B cell (primary cell): ENCODE results near the gene WWC2. TPM values are rescaled to one million over a fixed set of nuclear protein-coding genes. Genes with fewer than 3 reads are reported as not detected.

Source experiments
- ATAC-seq: fragments of 200-7000 bp; cut with Tn5 transposase; one replicate; pipeline ENCODE4 v1.10.0; 2021; ENCODE audit warnings: low read depth, mild to moderate bottlenecking, moderate number of reproducible peaks, moderate library complexity
- CTCF ChIA-PET: fragments of 350-600 bp; sonication (Branson Sonifier 250); formaldehyde crosslinking; loops from one replicate; lab custom pipeline; 2021; ENCODE audit warnings: antibody characterized with exemption, inconsistent platforms; lab: Charles Lee
- POLR2A ChIA-PET: fragments of 350-600 bp; sonication (Branson Sonifier 250); formaldehyde crosslinking; loops from one replicate; lab custom pipeline; 2021; ENCODE audit warnings: antibody characterized with exemption; lab: Charles Lee
- DNase-seq: peaks from one replicate; pipeline ENCODE4 v3.0.0; 2013
- H2AFZ ChIP-seq: 2 replicates; pipeline ENCODE4 v1.6.1; 2012; ENCODE audit warnings: mild to moderate bottlenecking, low read depth, low read length; ENCODE audit not compliant: insufficient read depth, poor library complexity, severe bottlenecking
- H3K27ac ChIP-seq, 2 donors: 1 replicate in 1 of 2; 2 replicates in 1 of 2; pipeline ENCODE4 v1.5.1; 2012 to 2013; ENCODE audit warnings: low read length in 2 of 2, mild to moderate bottlenecking in 2 of 2, moderate library complexity in 1 of 2
- H3K27me3 ChIP-seq, 4 experiments: fragments of 200-600 bp in 1 of 4; sonication (generic) in 1 of 4; replicated peaks in 1 of 4; 1 replicate in 2 of 4; 2 replicates in 2 of 4; pipeline versions ENCODE4 v1.6.1 to v1.7.0; 2013 to 2016; ENCODE audit warnings: low read length in 3 of 4, mild to moderate bottlenecking in 2 of 4, mixed read lengths in 1 of 4, moderate library complexity in 1 of 4; ENCODE audit not compliant: insufficient read depth in 4 of 4, control insufficient read depth in 3 of 4; ENCODE audit errors: control extremely low read depth in 1 of 4
- H3K36me3 ChIP-seq, 2 experiments: replicated peaks in 1 of 2; 1 replicate in 1 of 2; 2 replicates in 1 of 2; pipeline versions ENCODE4 v1.6.1 to v1.7.1; 2013; ENCODE audit warnings: low read length in 1 of 2; ENCODE audit not compliant: insufficient read depth in 2 of 2, control insufficient read depth in 1 of 2; ENCODE audit errors: control extremely low read depth in 1 of 2, extremely low read depth in 1 of 2
- H3K4me1 ChIP-seq, 2 donors: fragments of 200-600 bp in 1 of 2; sonication (generic) in 1 of 2; 1 replicate in 1 of 2; 2 replicates in 1 of 2; pipeline versions ENCODE4 v1.5.1 to v1.6.1; 2013 to 2017; ENCODE audit warnings: low read length in 2 of 2; ENCODE audit not compliant: control insufficient read depth in 2 of 2, insufficient read depth in 2 of 2
- H3K4me2 ChIP-seq: replicated peaks from 2 replicates; pipeline ENCODE3; 2012; ENCODE audit warnings: mild to moderate bottlenecking, low read depth, low read length; ENCODE audit not compliant: poor library complexity, severe bottlenecking
- H3K4me3 ChIP-seq, 5 experiments: fragments of 200-600 bp in 1 of 5; sonication (generic) in 1 of 5; 1 replicate in 3 of 5; 2 replicates in 2 of 5; pipeline versions ENCODE4 v1.5.1 to v1.7.0; 2011 to 2016; ENCODE audit warnings: low read length in 4 of 5, mild to moderate bottlenecking in 4 of 5, low read depth in 2 of 5, control low read depth in 1 of 5, moderate library complexity in 1 of 5; ENCODE audit not compliant: insufficient read depth in 1 of 5; ENCODE audit errors: control extremely low read depth in 1 of 5, extremely low read depth in 1 of 5
- H3K79me2 ChIP-seq: fragments of 200-600 bp; sonication (generic); one replicate; pipeline ENCODE4 v1.6.0; 2016; ENCODE audit warnings: low read length; ENCODE audit not compliant: control insufficient read depth, insufficient read depth
- H3K9ac ChIP-seq: fragments of 200-600 bp; sonication (generic); 2 replicates; pipeline ENCODE4 v1.6.1; 2017; ENCODE audit warnings: mild to moderate bottlenecking, low read length, moderate library complexity
- H3K9me3 ChIP-seq, 3 donors: one replicate each; pipeline versions ENCODE4 v1.6.1 to v1.7.1; 2013; ENCODE audit warnings: low read length in 2 of 3; ENCODE audit not compliant: control insufficient read depth in 2 of 3, insufficient read depth in 1 of 3; ENCODE audit errors: control extremely low read depth in 1 of 3
- H4K20me1 ChIP-seq: 2 replicates; pipeline ENCODE4 v1.6.0; 2012; ENCODE audit warnings: mild to moderate bottlenecking, low read length; ENCODE audit not compliant: insufficient read depth, control insufficient read depth, poor library complexity, severe bottlenecking
- H3K27ac Mint-ChIP-seq: one replicate; pipeline ENCODE4 v1.8.0; 2021; ENCODE audit warnings: mixed read lengths
- H3K27me3 Mint-ChIP-seq: one replicate; pipeline ENCODE4 v1.8.0; 2021; ENCODE audit warnings: mixed read lengths
- H3K4me1 Mint-ChIP-seq: one replicate; pipeline ENCODE4 v1.8.0; 2021; ENCODE audit warnings: mixed read lengths
- H3K4me3 Mint-ChIP-seq: one replicate; pipeline ENCODE4 v1.8.0; 2021; ENCODE audit warnings: mixed read lengths
- H3K9me3 Mint-ChIP-seq: one replicate; pipeline ENCODE4 v1.8.0; 2022; ENCODE audit warnings: mixed read lengths; ENCODE audit not compliant: insufficient read depth
- EZH2 ChIP-seq: IDR thresholded peaks from 2 replicates; pipeline ENCODE4 v1.6.1; 2012; ENCODE audit warnings: borderline replicate concordance, low read depth, mild to moderate bottlenecking, moderate library complexity, low read length; ENCODE audit not compliant: insufficient read depth, poor library complexity, severe bottlenecking
- WGBS: methylation state at CpG from one replicate; pipeline ENCODE4 v1.1.5; 2013; ENCODE audit warnings: missing lambda C conversion rate; ENCODE audit not compliant: insufficient coverage; 5-methylcytosine and 5-hydroxymethylcytosine counted together
- intact Hi-C: fragments of 100-400 bp; cut with micrococcal nuclease; formaldehyde crosslinking; loops from one replicate; pipeline ENCODE4 v1.10.0; 2022
- polyA plus RNA-seq: library from polyadenylated mRNA; depleted of rRNA; stranded (reverse); fragments of >200 nt; gene quantifications from 2 replicates; pipeline ENCODE4 v1.2.3, GENCODE V29; 2012
- total RNA-seq, 2 donors: library from RNA; stranded (reverse); fragments of 120-200 nt in 1 of 2; gene quantifications; 1 replicate in 1 of 2; 2 replicates in 1 of 2; pipeline versions ENCODE4 v1.2.3 to v1.2.4, GENCODE V29; 2013 to 2022
- TF ChIP-seq, protein P1 (sequence below): fragments of 200-600 bp; IDR thresholded peaks from one replicate; pipeline ENCODE4 v1.8.0; 2022; ENCODE audit warnings: antibody characterized with exemption, mild to moderate bottlenecking

Gene WWC2
- total and polyA plus RNA-seq, 2 donors (not counting 1 experiment from before 2014, with no cell fraction given) = 0.07 to 0.32 TPM

DNA sequence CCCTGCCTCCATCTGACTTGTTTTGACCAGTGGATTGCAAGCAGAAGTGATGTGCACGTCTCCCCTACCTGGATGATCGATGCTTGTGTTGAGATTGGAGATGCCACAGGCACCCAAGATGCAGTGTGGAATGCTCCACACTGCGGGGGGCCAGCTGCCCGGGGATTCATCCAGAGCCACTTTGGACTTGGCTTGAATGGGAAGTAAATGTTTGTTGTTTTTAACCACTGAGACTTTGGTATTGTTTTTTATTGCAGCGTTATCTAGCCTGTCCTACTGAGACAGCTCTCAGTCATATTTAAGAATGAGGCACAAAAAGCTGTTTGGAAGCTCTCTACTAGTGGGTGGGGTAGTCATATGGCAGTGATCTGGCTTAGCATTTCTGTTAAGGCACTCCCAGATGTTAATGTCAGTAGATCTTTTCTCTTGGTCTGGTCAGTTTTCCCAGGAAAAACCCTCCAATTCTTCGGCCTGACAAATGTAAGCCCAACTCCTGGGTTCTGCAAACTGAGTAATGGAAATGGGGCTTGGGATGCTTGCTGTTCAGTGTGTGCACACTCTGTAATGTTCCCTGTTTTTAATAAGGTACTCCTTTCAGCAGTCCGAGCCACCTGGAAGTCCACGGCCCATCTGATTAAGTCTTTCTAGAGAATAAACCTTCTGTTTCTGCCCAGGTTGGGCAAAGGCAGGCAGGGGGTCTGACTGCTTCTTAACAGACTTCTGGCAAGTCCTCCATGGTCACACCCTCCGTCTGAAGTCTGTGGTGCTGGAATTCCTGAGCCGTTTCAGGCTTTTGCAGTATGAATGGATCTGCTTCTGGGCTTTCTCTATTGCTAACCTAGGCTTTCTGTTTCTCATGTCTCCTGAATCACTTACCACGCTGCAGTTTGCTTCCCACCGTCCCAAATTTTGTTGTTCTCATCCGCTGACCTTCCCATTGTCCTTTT, 74.8 kb downstream of the WWC2 start:
- no peak overlapping the region for H2AFZ ChIP-seq
- no peaks in the 10 kb centered on the region for H3K27me3 ChIP-seq
- ChIA-PET POLR2A (no interaction called here), CTCF (no interaction called here)
- H3K9me3 ChIP-seq = no peaks in the 10 kb centered on the region
- H3K27me3 Mint-ChIP-seq = peaks cover 2% of the 10 kb centered on the region
- H3K4me3 ChIP-seq = no peak overlapping the region
- no peak for TF ChIP-seq EZH2
- TF ChIP-seq, protein P1, sequence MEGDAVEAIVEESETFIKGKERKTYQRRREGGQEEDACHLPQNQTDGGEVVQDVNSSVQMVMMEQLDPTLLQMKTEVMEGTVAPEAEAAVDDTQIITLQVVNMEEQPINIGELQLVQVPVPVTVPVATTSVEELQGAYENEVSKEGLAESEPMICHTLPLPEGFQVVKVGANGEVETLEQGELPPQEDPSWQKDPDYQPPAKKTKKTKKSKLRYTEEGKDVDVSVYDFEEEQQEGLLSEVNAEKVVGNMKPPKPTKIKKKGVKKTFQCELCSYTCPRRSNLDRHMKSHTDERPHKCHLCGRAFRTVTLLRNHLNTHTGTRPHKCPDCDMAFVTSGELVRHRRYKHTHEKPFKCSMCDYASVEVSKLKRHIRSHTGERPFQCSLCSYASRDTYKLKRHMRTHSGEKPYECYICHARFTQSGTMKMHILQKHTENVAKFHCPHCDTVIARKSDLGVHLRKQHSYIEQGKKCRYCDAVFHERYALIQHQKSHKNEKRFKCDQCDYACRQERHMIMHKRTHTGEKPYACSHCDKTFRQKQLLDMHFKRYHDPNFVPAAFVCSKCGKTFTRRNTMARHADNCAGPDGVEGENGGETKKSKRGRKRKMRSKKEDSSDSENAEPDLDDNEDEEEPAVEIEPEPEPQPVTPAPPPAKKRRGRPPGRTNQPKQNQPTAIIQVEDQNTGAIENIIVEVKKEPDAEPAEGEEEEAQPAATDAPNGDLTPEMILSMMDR = no peak
- DNase-seq = no peak
- H3K36me3 ChIP-seq = no peaks in the 10 kb centered on the region
- H4K20me1 ChIP-seq = no peaks in the 10 kb centered on the region
- H3K9ac ChIP-seq = no peak overlapping the region
- H3K4me1 Mint-ChIP-seq = no peaks in the 10 kb centered on the region
- H3K4me1 ChIP-seq = no peaks in the 10 kb centered on the region
- no peak for ATAC-seq
- WGBS = 76% methylated on average over 8 of the region's 13 CpGs
- H3K4me3 Mint-ChIP-seq = no peak overlapping the region
- no peak overlapping the region for H3K27ac Mint-ChIP-seq
- H3K79me2 ChIP-seq = no peaks in the 10 kb centered on the region
- no peak overlapping the region for H3K4me2 ChIP-seq
- no peak overlapping the region for H3K27ac ChIP-seq
- intact Hi-C loops = no loop called here
- no peaks in the 10 kb centered on the region for H3K9me3 Mint-ChIP-seq

DNA sequence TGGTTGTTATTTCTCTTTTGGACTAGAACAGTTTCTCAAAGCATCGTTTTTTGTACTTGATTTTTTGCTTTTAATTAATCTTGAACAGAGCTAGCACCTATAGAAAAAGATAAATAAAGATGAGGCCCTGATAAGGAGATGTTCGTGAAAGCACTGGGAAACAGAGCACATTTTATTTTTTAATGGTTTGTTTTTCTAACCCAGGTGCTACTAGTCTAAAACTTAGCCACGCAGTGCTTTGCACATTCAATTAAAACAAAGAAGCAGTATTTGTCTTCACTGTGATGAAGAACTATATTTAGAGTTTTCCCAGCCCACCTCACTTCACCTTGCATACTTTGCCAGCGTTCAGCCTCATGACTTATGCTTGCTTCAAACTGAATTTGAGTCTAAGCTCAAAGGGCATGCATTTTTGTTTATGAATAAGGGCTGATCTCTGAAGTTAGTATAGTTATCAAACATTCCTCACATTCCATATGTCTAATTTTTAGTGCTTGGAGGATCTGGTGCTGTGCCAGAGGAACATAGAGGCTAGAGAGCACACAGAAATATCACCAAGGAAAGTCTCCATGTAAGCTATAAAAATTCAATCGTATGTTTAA, 76.7 kb downstream of the WWC2 start:
- Histone ChIP-seq H3K27me3 (no peaks in the 10 kb centered on the region), H2AFZ (no peak overlapping the region), H3K9me3 (no peaks in the 10 kb centered on the region), H3K79me2 (no peaks in the 10 kb centered on the region), H3K9ac (no peak overlapping the region), H3K4me1 (no peaks in the 10 kb centered on the region), H4K20me1 (no peaks in the 10 kb centered on the region), H3K36me3 (no peaks in the 10 kb centered on the region), H3K4me3 (no peak overlapping the region), H3K4me2 (no peak overlapping the region), H3K27ac (no peak overlapping the region)
- intact Hi-C loops = no loop called here
- no peak overlapping the region for H3K4me3 Mint-ChIP-seq
- no peak overlapping the region for H3K27ac Mint-ChIP-seq
- H3K4me1 Mint-ChIP-seq = no peaks in the 10 kb centered on the region
- ATAC-seq = no peak
- no peaks in the 10 kb centered on the region for H3K9me3 Mint-ChIP-seq
- CTCF ChIA-PET = no interaction called here
- POLR2A ChIA-PET = no interaction called here
- DNase-seq = no peak
- peaks cover 2% of the 10 kb centered on the region for H3K27me3 Mint-ChIP-seq
- WGBS = no CpG with 5 or more reads among the region's 5 CpGs
- TF ChIP-seq EZH2 = no peak
- TF ChIP-seq, protein P1 = no peak
